GM06990 (cell line): ENCODE results near the gene SERPINB5.

Source experiments
- DNase-seq: peaks from one replicate; pipeline ENCODE4 v3.0.0-alpha.2; 2011; ENCODE audit not compliant: insufficient read length; ENCODE audit errors: extremely low read depth
- H3K27me3 ChIP-seq: replicated peaks from 2 replicates; pipeline ENCODE4 v1.6.0; 2011; ENCODE audit warnings: low read length; ENCODE audit not compliant: control insufficient read depth, insufficient read depth
- H3K36me3 ChIP-seq: 2 replicates; pipeline ENCODE4 v1.5.1; 2011; ENCODE audit warnings: low read length; ENCODE audit not compliant: control insufficient read depth, insufficient read depth
- H3K4me3 ChIP-seq: replicated peaks from 2 replicates; pipeline ENCODE4 v1.5.1; 2011; ENCODE audit warnings: low read depth, mild to moderate bottlenecking, control low read depth, low read length
- CTCF ChIP-seq: IDR thresholded peaks from 2 replicates; pipeline ENCODE4 v1.5.1; 2011; ENCODE audit warnings: low read length, control low read depth, mild to moderate bottlenecking, inconsistent platforms; ENCODE audit not compliant: insufficient read depth, poor library complexity, severe bottlenecking

The SERPINB5 gene

GRCh38 chr18:63454497-63454896 is 22.3 kb upstream of the SERPINB5 start:
- Histone ChIP-seq H3K36me3 (no peaks in the 10 kb centered on the region), H3K4me3 (no peak overlapping the region), H3K27me3 (no peaks in the 10 kb centered on the region)
- TF ChIP-seq CTCF: no peak
- DNase-seq: no peak

GRCh38 chr18:63457977-63458376 is 18.8 kb upstream of the SERPINB5 start:
- Histone ChIP-seq H3K36me3 (no peaks in the 10 kb centered on the region), H3K4me3 (no peak overlapping the region), H3K27me3 (no peaks in the 10 kb centered on the region)
- no peak for TF ChIP-seq CTCF
- no peak for DNase-seq

GRCh38 chr18:63460414-63460813 is 16.3 kb upstream of the SERPINB5 start:
- H3K27me3 ChIP-seq: no peaks in the 10 kb centered on the region
- H3K4me3 ChIP-seq: no peak overlapping the region
- DNase-seq: no peak
- no peak for TF ChIP-seq CTCF
- no peaks in the 10 kb centered on the region for H3K36me3 ChIP-seq

GRCh38 chr18:63464434-63464833 is 12.3 kb upstream of the SERPINB5 start:
- no peak for TF ChIP-seq CTCF
- no peaks in the 10 kb centered on the region for H3K36me3 ChIP-seq
- no peaks in the 10 kb centered on the region; the same call in 1 of the 2 replicates for H3K27me3 ChIP-seq
- no peak overlapping the region for H3K4me3 ChIP-seq
- DNase-seq: no peak

GRCh38 chr18:63465059-63465458 is 11.7 kb upstream of the SERPINB5 start:
- Histone ChIP-seq H3K27me3 (no peaks in the 10 kb centered on the region; the same call in 1 of the 2 replicates), H3K4me3 (no peak overlapping the region), H3K36me3 (no peaks in the 10 kb centered on the region)
- no peak for TF ChIP-seq CTCF
- DNase-seq: no peak

GRCh38 chr18:63467699-63468098 is 9.1 kb upstream of the SERPINB5 start:
- no peak for DNase-seq
- Histone ChIP-seq H3K4me3 (no peak overlapping the region), H3K36me3 (no peaks in the 10 kb centered on the region), H3K27me3 (no peaks in the 10 kb centered on the region; the same call in 1 of the 2 replicates)
- TF ChIP-seq CTCF: no peak
